ENCODE measurements around the gene SH3PXD2A. TPM values are rescaled to one million over a fixed set of nuclear protein-coding genes. Genes with fewer than 3 reads are reported as not detected.

Gene SH3PXD2A
- total and polyA plus RNA-seq, 9 of the 15 experiments (the other 6 are each of a cell fraction or from before 2014, with no cell fraction given): 0.41 to 9.3 (median 2.5) TPM

GRCh38 chr10:103553743-103554487, 301.5 kb downstream of the SH3PXD2A start:
- ATAC-seq (no peak), FAIRE-seq (no peak), DNase-seq (ENCODE audit: extremely low read depth in 1 of 4, low spot score in 3 of 4) (no peak)
- POLR2A ChIA-PET: no interaction called here
- Histone ChIP-seq H3K27me3 (ENCODE audit: control insufficient read depth in 2 of 2, insufficient read depth in 2 of 2, low read length in 2 of 2) (peaks cover 5 to 49% of the 10 kb centered on the region in 2 experiments; a peak in 4 of 5 replicates), H3K9me1 (ENCODE audit: control insufficient read depth, insufficient read depth, low read length) (no peaks in the 10 kb centered on the region), H3K9ac (ENCODE audit: insufficient read depth in 1 of 2, low read depth in 2 of 2, low read length in 2 of 2) (no peak overlapping the region), H4K20me1 (replicated peaks; ENCODE audit: control insufficient read depth, insufficient read depth, low read length) (peaks cover 4% of the 10 kb centered on the region; the same call in 1 of the 2 replicates), H3K79me2 (ENCODE audit: control insufficient read depth, insufficient read depth, low read length) (no peaks in the 10 kb centered on the region), H3K4me2 (ENCODE audit: insufficient read depth, low read length) (no peak overlapping the region), H3K4me1 (replicated peaks in 1 of 2; ENCODE audit: control insufficient read depth in 2 of 2, insufficient read depth in 2 of 2, low read length in 2 of 2) (peaks cover 0 to 13% of the 10 kb centered on the region in 2 experiments; a peak in 3 of 5 replicates), H3K27ac (ENCODE audit: extremely low read depth, low read depth, low read length) (no peak overlapping the region), H3K4me3 (no peak overlapping the region), H3K36me3 (ENCODE audit: control insufficient read depth, insufficient read depth, low read length) (no peaks in the 10 kb centered on the region), H3K9me3 (replicated peaks; ENCODE audit: control insufficient read depth, insufficient read depth, low read depth, low read length) (no peaks in the 10 kb centered on the region), H2AFZ (ENCODE audit: low read depth, low read length) (no peak overlapping the region)
- WGBS (ENCODE audit: insufficient coverage, low coverage, missing lambda C conversion rate): 13% methylated on average over 6 of the region's 8 CpGs
- BruUV-seq (replicated peaks): no TSS peak
- CTCF ChIA-PET (ENCODE audit: low intra/inter-chr PET ratio): no interaction called here
- in situ Hi-C loops (cut with MboI) (no loop called here), intact Hi-C loops (cut with micrococcal nuclease) (no loop called here)
- no peak for TF ChIP-seq JUN (IDR thresholded peaks at IDR 0.05; ENCODE audit: borderline replicate concordance, low read depth, low read length)
- no peak for TF ChIP-seq JUN (CRISPR knock-in tag; IDR thresholded peaks at IDR 0.05; ENCODE audit: borderline replicate concordance)
- TF ChIP-seq EGR1 (conservative IDR thresholded peaks at IDR 0.05): peak; percentile 46; the same call in 1 of the 2 replicates

All from K562 (cell line).